CD4-positive, alpha-beta T cell treated with Interleukin-12 subunit alpha and Interleukin-12 subunit beta, for 1 hour (primary cell): ENCODE data around the gene PARD3.

ENCODE experiments used
- DNase-seq: peaks from one replicate; pipeline ENCODE4 v3.0.0-alpha.2; 2020

The PARD3 gene

GRCh38 chr10:34821587-34822585, 6.8 kb upstream of the PARD3 start:
- no peak for DNase-seq

DNA sequence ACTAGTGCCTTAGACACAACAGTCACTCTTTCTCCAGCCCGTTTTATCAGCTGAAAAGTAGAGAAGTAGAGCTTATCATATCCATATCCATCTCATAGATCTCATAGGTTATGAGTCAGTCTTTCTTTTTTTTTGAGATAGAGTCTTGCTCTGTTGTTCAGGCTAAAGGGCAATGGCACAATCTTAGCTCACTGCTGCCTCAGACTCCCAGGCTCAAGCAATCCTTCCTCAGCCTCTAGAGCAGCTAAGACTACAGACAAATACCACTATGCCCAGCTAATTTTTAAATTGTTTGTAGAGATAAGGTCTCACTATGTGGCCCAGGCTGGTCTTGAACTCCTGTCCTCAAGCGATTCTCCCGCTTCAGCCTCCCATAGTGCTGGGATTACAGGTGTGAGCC, 2.5 kb upstream of the PARD3 start:
- DNase-seq, result no peak

GRCh38 chr10:34817054-34817453, 2.0 kb upstream of the PARD3 start:
- DNase-seq, result no peak

DNA sequence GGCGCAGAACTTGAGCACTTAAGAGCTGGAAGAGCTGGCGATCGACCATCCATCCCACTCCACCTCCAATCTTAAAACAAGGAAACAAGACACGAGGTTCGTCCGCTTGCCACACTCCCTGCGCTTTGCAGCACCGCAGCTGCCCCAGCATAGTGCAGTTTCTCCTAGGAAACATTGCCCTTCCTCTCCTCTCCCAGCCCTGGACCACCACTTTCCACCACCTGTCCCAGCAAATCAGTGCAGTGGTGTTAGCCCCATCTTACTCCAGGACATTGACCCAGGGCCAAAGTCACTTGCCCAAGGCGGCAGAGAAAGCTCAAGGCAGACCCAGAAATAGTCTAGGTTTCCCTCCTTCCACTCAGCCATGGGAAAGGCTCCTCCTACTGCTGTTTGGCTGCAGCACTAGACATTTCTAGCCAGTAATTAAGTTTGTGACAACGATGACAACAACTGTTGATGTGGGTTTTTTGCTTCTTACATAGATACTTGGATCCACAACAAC, 1.5 kb upstream of the PARD3 start:
- DNase-seq, result no peak

DNA sequence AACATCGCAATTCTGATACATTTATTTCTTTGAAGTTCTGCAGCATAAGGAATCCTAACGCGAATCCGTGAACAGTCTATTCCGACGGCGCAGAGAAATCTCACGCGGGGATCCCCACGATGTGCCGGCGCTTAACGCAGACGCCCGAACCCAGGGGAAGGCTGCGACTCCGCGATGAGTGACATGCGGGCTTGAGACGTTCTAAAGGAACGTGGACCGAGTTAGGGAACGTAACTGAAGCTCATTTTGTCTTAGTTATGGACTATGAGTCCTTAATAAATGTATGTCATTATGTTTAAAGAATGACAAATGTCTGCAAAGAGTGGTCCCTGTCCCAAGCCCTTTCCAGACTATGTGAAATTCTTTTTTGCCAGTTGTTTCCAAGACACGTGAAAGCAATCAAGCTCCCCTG, 995 bp upstream of the PARD3 start:
- DNase-seq, result no peak

- DNase-seq, result no peak
Observed at GRCh38 chr10:34814913-34815184, 247 bp downstream of the PARD3 start.

DNA sequence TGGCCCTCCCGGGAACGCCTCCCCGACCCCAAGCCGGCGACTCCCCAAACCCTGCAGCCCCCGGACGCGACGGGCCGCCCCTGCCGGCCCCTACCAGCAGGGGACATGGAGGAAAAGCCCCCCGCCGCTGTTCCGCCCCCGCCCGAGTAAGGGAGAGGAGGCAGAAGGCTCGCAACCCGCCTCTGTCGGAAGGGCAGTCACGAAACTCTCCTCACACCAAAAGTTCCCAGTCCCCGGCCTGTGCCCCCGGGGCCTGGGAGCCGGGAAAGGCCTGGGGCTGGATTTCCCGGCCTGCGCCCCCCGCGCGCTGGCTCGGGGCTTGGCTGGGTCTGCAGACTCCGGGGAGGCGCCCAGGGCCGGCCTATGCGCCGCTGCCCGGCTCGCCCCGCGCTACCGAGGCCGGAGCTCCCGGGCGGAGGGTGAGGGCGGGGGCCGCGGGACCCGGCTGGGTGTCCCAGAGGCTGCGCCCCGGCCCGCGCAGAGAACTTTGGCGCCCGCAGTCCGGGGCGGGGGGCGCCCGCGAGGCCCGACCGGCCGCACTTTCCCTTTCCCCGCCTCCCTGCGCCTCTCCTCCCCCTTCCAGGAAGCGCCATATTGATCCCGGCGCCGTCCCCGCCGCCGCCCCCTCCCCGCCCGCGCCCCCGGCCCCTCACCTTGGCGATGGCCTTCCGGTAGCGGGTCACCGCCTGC, 728 bp downstream of the PARD3 start:
- DNase-seq, result no peak

- no peak for DNase-seq
Observed at GRCh38 chr10:34813626-34814222, 1.4 kb downstream of the PARD3 start.

GRCh38 chr10:34812771-34813170, 2.3 kb downstream of the PARD3 start:
- DNase-seq, result no peak

DNA sequence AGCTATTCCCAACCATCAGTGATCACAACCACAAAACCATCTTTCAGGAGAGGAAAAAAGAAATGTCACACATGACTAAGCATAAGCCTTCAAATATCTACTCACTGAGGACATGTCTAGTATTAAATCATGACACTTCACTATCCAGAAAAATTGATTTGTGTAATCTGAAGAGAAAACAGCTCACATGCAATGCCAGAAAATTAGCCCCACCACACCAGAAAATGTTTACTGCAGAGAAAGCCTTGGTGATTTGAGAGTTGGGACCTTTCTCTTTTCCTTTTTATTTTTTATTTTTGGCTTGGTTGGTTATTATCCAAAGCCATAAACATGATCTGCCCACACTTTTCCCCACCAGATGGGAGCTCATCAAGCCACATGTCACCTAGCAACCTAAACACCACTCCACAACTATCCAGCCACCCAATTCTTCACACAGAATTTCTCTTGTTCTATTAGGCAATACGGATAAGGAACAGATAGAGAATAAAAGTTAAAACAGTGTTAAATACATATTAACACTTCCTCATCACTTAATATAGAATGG, 3.1 kb downstream of the PARD3 start:
- DNase-seq, result no peak

DNA sequence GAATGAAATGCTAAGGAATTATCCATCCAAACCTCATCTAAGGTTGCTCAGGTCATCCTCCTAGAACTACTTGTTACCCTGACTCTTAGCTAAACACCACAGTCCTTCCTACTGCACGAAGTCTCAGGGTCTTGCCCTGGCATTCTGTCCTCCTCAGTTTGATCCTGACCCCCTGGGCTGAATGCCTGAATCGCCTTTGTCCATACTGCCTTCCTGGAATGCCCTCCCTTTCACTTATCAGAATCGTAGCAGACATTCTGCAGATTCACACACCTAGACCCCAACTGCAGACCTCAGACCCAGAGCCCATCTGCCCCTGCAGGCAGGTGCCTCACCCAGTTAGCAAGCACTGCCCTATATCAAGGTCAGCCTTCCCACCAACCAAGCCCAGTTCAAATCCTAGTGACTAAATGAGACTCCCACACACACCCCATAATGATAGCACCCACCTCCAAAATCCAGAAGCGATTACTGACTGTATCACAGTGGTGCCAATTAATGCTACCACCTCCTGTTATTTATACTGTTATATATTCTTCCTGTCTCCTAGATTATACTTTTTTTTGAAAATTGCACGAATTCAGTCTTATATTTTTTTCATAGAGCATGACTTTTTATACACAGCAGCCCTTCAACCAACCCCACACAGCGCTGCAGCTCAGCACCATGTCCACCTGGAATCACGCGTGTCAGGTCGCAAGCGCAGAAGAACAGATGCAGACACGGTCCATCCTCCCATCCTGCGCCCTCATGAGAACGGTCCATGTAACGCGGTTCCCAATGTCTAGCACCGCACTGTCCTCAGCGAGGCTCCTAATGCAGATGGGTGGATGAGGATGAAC, 3.7 kb downstream of the PARD3 start:
- DNase-seq, result no peak

GRCh38 chr10:34809796-34810195, 5.3 kb downstream of the PARD3 start:
- DNase-seq, result no peak

DNA sequence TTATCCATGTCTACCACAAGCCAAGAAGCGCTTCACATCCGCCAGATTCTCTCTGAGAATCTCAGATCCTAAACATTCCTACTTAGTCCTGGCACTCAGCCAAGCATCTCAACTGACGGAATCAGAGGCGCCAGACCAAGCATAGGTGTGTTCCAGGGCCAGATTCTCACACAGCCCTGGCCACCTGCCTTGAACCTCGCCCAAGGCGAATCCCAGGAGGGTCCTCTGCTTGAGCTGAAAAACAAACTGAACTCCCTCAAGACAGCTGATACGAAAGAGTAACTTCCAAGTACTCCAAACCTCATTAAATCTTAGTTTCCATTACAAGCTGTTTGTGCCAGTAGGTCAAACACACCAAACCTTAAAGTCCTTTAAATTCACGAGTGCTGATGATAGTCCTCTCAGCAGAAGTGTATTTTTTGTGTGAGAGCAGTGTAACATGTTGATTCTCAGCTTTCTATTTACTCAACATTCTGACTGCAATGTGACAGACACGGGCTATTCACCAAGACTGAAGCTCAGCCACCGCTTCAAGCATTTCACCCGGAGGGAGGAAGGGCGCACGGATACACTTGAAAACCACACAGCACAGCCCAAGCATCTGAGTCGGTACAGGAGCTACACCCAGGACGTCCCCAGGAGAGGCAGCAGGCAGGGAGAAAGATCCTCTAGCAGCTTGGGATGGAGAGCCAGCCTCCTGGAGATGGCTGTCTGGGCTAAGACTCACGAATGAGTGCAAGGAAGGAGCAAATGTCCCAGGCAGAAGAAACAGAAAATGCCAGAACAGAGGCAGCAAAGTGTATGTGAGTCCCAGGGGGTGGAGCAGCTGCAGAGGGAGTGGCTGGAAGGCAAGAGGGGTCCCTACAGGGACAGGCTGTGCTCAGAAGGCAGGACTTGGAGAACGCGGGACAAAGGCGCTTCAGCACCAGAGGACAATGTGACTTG, 6.0 kb downstream of the PARD3 start:
- DNase-seq, result no peak

DNA sequence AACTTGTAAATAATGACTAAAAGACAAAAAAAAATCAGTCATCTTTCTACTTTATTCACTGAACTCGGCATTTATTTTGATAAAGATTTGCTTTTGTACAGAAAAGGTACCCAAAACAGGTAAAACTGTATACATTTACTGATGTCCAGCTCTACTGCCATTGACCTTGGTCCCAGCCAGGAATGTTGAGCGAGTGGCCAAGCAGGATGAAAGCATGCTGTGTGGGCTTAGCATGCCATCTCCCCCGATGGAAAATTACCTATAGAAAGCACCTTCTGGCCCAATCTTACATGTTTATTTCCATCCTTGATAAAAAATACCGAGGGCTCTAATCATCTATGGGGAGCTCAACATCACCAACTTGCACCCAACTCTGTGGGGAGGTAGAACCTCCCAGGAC, 6.8 kb downstream of the PARD3 start:
- no peak for DNase-seq

DNA sequence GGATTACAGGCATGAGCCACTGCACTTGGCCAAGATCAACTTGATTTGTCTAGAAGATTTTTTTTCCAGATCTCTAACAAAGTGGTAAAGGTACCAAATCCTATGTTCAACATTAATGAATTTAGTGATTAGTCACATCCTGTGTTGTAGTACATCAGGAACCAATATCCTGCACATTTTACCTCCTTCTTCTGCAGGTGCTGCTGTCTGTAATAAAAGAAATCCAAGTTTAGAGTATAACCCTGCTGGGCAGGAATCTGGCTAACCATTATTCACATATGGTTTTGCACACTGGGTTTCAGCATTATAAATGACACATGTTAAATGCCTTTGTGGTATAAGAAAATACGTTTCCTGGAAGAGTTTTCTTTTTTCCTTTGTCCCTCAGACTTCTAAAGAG, 10.8 kb downstream of the PARD3 start:
- no peak for DNase-seq

GRCh38 chr10:34802692-34803091, 12.4 kb downstream of the PARD3 start:
- DNase-seq, result no peak

- no peak for DNase-seq
Observed at GRCh38 chr10:34801097-34801733, 13.9 kb downstream of the PARD3 start.

DNA sequence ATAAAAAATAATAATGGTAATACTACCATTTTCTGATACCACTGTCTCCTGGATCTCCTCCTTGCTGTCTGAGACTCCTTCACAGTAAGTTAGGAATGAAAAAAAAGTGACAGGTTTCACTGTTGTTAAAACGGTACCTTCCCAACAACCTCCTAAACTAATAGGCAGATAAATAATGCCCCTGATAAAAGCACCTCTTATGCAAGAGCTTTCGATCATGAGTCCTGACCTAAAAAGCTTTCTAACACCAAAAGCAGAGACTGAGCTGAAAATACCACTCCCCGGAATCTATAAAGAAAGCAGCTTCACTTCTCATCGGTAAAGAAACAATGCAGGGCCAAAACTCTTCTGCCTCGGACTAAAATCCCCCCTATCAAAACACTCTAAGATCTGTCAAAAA, 14.5 kb downstream of the PARD3 start:
- no peak for DNase-seq

- no peak for DNase-seq
Observed at GRCh38 chr10:34798654-34799053, 16.4 kb downstream of the PARD3 start.

GRCh38 chr10:34797155-34797554, 17.9 kb downstream of the PARD3 start:
- DNase-seq, result no peak

DNA sequence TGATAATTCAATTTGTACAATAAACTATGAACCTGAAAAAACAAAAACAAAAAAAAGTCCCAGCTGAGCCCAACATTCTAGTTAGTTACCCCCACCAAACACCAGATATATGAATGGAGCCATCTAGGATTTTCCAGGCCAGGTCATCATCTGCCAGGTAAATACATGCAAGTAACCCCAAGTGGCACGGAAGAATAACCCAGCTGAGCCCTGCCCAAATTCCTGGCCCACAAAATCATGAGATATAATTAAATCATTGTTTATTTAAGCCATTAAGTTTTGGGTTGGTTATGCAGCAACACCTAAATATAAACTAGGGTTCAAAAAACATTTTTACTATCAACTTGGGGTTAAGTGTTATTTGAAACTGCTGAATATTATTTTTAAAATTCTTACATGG, 19.0 kb downstream of the PARD3 start:
- DNase-seq, result no peak
